OCI-LY7 (cell line): ENCODE measurements around the gene GALNT2.

Source experiments
- CTCF ChIP-seq: fragments of 200-600 bp; sonication (generic); conservative IDR thresholded peaks from 2 replicates; pipeline ENCODE4 v1.5.1; 2014; ENCODE audit warnings: mild to moderate bottlenecking, antibody characterized with exemption, low read length, moderate library complexity, mixed read lengths
- EZH2phosphoT487 ChIP-seq: fragments of 200-600 bp; sonication (generic); IDR thresholded peaks from 2 replicates; pipeline ENCODE4 v1.6.1; 2018; ENCODE audit warnings: low read depth, borderline replicate concordance, mild to moderate bottlenecking, mixed run types, antibody characterized with exemption, low read length, moderate library complexity, mixed read lengths

GRCh38 chr1:230144010-230144614 lies 77.1 kb downstream of the GALNT2 start:
- TF ChIP-seq CTCF (no peak), EZH2phosphoT487 (no peak)
